ENCODE results near the gene PURB. TPM values are rescaled to one million over a fixed set of nuclear protein-coding genes. Genes with fewer than 3 reads are reported as not detected.

The PURB gene
- total and polyA plus RNA-seq, 4 donors: 0.92 to 11.4 (median 5.8) TPM

DNA sequence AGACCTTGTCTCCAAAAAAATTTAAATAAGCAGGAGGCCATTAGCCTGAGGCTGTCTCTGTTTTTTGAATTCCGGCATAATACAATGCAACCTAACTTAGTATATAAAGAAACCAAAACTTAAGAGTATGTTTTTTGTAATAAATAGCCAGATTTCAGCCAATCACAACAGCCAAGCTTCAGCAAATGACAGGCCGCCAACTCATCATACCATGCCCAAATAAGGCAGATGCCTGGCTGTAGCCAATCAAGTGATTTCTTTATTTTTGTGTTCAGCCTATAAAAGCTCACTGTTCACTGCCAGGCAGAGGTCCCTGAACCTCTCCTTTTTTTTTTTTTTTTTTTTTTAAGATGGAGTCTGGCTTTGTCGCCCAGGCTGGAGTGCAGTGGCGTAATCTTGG, 12.7 kb upstream of the PURB start:
- peaks cover 2 to 11% (median 9%) of the 10 kb centered on the region in 4 donors for H3K4me1 ChIP-seq (ENCODE audit: control insufficient read depth in 4 of 4, insufficient read depth in 4 of 4, low read length in 3 of 4)
- H3K27ac ChIP-seq (ENCODE audit: low read depth in 1 of 2, low read length in 2 of 2): no peak overlapping the region
- no peaks in the 10 kb centered on the region for H3K9me3 ChIP-seq (ENCODE audit: control insufficient read depth in 4 of 4, low read length in 3 of 4)
- H3K4me3 ChIP-seq (ENCODE audit: low read depth in 1 of 3, low read length in 3 of 3): no peak overlapping the region
- no peak for TF ChIP-seq JUND (IDR thresholded peaks at IDR 0.05)
- TF ChIP-seq, protein P1, sequence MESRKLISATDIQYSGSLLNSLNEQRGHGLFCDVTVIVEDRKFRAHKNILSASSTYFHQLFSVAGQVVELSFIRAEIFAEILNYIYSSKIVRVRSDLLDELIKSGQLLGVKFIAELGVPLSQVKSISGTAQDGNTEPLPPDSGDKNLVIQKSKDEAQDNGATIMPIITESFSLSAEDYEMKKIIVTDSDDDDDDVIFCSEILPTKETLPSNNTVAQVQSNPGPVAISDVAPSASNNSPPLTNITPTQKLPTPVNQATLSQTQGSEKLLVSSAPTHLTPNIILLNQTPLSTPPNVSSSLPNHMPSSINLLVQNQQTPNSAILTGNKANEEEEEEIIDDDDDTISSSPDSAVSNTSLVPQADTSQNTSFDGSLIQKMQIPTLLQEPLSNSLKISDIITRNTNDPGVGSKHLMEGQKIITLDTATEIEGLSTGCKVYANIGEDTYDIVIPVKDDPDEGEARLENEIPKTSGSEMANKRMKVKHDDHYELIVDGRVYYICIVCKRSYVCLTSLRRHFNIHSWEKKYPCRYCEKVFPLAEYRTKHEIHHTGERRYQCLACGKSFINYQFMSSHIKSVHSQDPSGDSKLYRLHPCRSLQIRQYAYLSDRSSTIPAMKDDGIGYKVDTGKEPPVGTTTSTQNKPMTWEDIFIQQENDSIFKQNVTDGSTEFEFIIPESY (IDR thresholded peaks at IDR 0.05): no peak
- TF ChIP-seq FOXA1 (IDR thresholded peaks at IDR 0.05): no peak
- TF ChIP-seq RAD21 (IDR thresholded peaks at IDR 0.05): no peak
- no peak for TF ChIP-seq HNF4G (IDR thresholded peaks at IDR 0.05)
- TF ChIP-seq, protein P2, sequence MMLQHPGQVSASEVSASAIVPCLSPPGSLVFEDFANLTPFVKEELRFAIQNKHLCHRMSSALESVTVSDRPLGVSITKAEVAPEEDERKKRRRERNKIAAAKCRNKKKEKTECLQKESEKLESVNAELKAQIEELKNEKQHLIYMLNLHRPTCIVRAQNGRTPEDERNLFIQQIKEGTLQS (IDR thresholded peaks at IDR 0.05): no peak
- TF ChIP-seq HNF4A (conservative IDR thresholded peaks at IDR 0.05): no peak
- no peak for TF ChIP-seq EGR1 (IDR thresholded peaks at IDR 0.05; ENCODE audit: low read depth in 2 of 2)
- no peak for TF ChIP-seq GABPA (IDR thresholded peaks at IDR 0.05 in 1 of 2, conservative IDR thresholded peaks at IDR 0.05 in 1 of 2)
- no peak for TF ChIP-seq SP1 (IDR thresholded peaks at IDR 0.05)
- TF ChIP-seq, protein P3, sequence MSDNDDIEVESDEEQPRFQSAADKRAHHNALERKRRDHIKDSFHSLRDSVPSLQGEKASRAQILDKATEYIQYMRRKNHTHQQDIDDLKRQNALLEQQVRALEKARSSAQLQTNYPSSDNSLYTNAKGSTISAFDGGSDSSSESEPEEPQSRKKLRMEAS (IDR thresholded peaks at IDR 0.05): no peak
- TF ChIP-seq, protein P4, sequence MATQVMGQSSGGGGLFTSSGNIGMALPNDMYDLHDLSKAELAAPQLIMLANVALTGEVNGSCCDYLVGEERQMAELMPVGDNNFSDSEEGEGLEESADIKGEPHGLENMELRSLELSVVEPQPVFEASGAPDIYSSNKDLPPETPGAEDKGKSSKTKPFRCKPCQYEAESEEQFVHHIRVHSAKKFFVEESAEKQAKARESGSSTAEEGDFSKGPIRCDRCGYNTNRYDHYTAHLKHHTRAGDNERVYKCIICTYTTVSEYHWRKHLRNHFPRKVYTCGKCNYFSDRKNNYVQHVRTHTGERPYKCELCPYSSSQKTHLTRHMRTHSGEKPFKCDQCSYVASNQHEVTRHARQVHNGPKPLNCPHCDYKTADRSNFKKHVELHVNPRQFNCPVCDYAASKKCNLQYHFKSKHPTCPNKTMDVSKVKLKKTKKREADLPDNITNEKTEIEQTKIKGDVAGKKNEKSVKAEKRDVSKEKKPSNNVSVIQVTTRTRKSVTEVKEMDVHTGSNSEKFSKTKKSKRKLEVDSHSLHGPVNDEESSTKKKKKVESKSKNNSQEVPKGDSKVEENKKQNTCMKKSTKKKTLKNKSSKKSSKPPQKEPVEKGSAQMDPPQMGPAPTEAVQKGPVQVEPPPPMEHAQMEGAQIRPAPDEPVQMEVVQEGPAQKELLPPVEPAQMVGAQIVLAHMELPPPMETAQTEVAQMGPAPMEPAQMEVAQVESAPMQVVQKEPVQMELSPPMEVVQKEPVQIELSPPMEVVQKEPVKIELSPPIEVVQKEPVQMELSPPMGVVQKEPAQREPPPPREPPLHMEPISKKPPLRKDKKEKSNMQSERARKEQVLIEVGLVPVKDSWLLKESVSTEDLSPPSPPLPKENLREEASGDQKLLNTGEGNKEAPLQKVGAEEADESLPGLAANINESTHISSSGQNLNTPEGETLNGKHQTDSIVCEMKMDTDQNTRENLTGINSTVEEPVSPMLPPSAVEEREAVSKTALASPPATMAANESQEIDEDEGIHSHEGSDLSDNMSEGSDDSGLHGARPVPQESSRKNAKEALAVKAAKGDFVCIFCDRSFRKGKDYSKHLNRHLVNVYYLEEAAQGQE (IDR thresholded peaks at IDR 0.05): no peak
- no peak for TF ChIP-seq RXRA (IDR thresholded peaks at IDR 0.05)
- TF ChIP-seq FOXA2 (IDR thresholded peaks at IDR 0.05): no peak
- no peaks in the 10 kb centered on the region for H3K36me3 ChIP-seq (ENCODE audit: control insufficient read depth in 4 of 4, insufficient read depth in 3 of 4, low read depth in 1 of 4, low read length in 3 of 4)
- WGBS: 96% methylated on average over 4 of the region's 4 CpGs
- no peaks in the 10 kb centered on the region for H3K27me3 ChIP-seq (ENCODE audit: control insufficient read depth in 4 of 4, insufficient read depth in 4 of 4, low read length in 3 of 4)
- no peak for DNase-seq (ENCODE audit: low spot score)
- H3K9ac ChIP-seq (ENCODE audit: low read depth in 1 of 2, low read length in 2 of 2): no peak overlapping the region

DNA sequence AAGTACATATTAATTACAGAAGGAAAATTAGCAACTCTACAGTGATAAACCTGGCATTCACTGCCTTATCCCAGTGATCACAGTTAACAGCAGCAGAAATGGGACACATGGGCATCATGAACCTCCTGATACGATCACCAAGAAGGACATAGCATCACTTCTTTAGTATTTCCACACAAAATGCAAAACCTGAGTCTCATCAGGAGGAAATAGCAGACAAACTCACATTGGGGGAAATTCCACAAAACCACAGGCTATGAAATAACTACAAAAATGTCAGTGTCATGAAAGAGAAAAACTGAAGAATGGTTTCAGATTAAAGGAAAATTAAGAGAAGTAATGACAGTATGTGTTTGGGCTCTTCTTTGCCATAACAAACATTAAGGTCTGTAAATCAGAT, 12.0 kb upstream of the PURB start:
- Histone ChIP-seq H3K27me3 (ENCODE audit: control insufficient read depth in 4 of 4, insufficient read depth in 4 of 4, low read length in 3 of 4) (no peaks in the 10 kb centered on the region), H3K9ac (ENCODE audit: low read depth in 1 of 2, low read length in 2 of 2) (no peak overlapping the region), H3K36me3 (ENCODE audit: control insufficient read depth in 4 of 4, insufficient read depth in 3 of 4, low read depth in 1 of 4, low read length in 3 of 4) (no peaks in the 10 kb centered on the region), H3K27ac (ENCODE audit: low read depth in 1 of 2, low read length in 2 of 2) (no peak overlapping the region), H3K9me3 (ENCODE audit: control insufficient read depth in 4 of 4, low read length in 3 of 4) (no peaks in the 10 kb centered on the region), H3K4me1 (ENCODE audit: control insufficient read depth in 4 of 4, insufficient read depth in 4 of 4, low read length in 3 of 4) (peaks cover 5 to 12% (median 9%) of the 10 kb centered on the region in 4 donors), H3K4me3 (ENCODE audit: low read depth in 1 of 3, low read length in 3 of 3) (no peak overlapping the region)
- TF ChIP-seq TAF1 (conservative IDR thresholded peaks at IDR 0.05) (no peak), HNF4G (IDR thresholded peaks at IDR 0.05) (no peak)
- TF ChIP-seq, protein P5, sequence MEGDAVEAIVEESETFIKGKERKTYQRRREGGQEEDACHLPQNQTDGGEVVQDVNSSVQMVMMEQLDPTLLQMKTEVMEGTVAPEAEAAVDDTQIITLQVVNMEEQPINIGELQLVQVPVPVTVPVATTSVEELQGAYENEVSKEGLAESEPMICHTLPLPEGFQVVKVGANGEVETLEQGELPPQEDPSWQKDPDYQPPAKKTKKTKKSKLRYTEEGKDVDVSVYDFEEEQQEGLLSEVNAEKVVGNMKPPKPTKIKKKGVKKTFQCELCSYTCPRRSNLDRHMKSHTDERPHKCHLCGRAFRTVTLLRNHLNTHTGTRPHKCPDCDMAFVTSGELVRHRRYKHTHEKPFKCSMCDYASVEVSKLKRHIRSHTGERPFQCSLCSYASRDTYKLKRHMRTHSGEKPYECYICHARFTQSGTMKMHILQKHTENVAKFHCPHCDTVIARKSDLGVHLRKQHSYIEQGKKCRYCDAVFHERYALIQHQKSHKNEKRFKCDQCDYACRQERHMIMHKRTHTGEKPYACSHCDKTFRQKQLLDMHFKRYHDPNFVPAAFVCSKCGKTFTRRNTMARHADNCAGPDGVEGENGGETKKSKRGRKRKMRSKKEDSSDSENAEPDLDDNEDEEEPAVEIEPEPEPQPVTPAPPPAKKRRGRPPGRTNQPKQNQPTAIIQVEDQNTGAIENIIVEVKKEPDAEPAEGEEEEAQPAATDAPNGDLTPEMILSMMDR (IDR thresholded peaks at IDR 0.05; ENCODE audit: low read depth, low read length, missing input control): no peak
- 87% methylated on average over 1 of the region's 1 CpG for WGBS
- DNase-seq (ENCODE audit: low spot score): no peak

Measured in liver (tissue), 9 donors.